C4-2B (cell line): Measurements from ENCODE around the gene NPAS4.

Source experiments
- ZFX ChIP-seq: fragments of 450-650 bp; IDR thresholded peaks from 2 replicates; pipeline ENCODE4 v1.6.1; 2017
- TF ChIP-seq, protein P1 (sequence below): fragments of 450-650 bp; conservative IDR thresholded peaks from 2 replicates; pipeline ENCODE4 v1.5.1; 2017; ENCODE audit warnings: mild to moderate bottlenecking

DNA sequence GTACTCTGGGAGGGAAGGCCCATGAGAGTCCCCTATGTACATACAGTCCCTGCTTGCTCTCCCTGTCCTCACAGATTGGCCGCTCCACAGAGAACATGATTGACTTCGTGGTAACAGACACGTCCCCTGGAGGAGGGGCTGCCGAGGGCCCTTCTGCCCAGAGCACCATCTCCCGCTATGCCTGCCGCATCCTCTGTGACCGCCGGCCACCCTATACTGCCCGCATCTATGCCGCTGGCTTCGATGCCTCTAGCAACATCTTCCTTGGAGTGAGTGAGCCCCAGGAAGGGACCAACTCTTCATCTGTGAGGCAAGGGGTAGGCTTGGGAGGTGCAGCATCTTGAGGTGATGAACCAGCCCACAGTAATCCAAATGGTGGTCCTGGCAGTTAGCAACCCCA is 52.3 kb downstream of the NPAS4 start:
- TF ChIP-seq, protein P1, sequence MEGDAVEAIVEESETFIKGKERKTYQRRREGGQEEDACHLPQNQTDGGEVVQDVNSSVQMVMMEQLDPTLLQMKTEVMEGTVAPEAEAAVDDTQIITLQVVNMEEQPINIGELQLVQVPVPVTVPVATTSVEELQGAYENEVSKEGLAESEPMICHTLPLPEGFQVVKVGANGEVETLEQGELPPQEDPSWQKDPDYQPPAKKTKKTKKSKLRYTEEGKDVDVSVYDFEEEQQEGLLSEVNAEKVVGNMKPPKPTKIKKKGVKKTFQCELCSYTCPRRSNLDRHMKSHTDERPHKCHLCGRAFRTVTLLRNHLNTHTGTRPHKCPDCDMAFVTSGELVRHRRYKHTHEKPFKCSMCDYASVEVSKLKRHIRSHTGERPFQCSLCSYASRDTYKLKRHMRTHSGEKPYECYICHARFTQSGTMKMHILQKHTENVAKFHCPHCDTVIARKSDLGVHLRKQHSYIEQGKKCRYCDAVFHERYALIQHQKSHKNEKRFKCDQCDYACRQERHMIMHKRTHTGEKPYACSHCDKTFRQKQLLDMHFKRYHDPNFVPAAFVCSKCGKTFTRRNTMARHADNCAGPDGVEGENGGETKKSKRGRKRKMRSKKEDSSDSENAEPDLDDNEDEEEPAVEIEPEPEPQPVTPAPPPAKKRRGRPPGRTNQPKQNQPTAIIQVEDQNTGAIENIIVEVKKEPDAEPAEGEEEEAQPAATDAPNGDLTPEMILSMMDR = no peak
- no peak for TF ChIP-seq ZFX
